Stimulated activated CD8-positive, alpha-beta memory T cell treated with anti-CD3 and anti-CD28 coated beads, Interleukin-7, amount 100 ng/mL, for 48 hours (primary cell): ENCODE results near the gene NBL1.
"Not testable (repeated sequence)": the region's sequence is repeated elsewhere in the genome, so short reads cannot be mapped to it uniquely, and the experiment has no call there.

ENCODE experiments used
- DNase-seq, 2 donors: peaks; one replicate each; pipeline ENCODE4 v3.0.0-alpha.2; 2020; ENCODE audit warnings: low read depth in 1 of 2; ENCODE audit errors: extremely low read depth in 1 of 2

NBL1 gene

DNA sequence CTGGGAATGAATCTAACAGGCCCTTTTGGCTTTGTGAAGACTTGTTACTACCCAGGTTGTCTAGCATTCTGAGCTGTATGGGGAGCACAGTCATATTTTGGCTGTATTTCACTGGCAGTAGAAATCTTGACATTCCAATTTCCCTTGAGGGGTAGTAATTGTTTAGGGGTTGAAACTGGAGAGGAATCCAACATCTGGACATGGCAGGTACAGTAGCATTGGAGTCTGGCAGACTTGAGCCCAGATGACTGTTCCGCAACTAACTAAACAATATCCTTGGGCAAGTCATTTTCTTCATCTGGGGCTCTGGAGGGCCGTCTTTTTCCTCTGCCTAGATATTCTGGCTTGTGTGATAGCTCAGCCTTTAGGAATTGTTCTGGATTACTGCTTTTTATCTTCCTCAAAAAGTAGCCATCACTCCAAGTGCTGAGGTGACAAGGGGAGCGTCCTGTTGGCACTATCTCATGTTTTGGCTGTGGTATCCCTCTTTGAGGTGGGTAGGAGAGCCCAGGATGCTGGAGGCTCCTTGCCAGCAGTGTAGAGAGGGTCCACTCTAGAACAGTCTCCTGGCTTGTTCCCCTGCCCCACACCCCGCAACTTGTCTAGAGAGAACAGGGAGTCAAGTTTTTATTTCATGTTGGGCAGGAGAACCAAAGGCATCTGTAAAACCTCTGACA, 22.7 kb upstream of the NBL1 start:
- no peak for DNase-seq

DNA sequence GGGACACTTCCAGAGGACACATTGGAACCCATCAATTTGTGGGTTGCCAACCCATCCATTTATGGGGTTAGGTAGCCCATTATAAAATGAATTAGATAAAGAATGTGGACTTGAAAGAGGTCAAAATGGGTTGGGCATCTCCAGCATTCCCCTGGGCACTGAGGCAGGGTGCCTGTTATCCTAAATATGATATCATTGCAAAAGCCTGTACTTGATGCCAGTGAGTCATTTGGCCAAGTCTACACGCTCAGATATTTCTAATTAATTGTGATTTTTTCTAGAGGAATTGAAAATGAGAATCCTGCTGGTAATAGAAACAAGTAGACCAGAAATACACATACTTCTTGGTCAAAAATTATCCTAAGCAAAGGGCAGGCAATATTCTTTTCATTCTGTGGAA, 21.9 kb upstream of the NBL1 start:
- DNase-seq = no peak

DNA sequence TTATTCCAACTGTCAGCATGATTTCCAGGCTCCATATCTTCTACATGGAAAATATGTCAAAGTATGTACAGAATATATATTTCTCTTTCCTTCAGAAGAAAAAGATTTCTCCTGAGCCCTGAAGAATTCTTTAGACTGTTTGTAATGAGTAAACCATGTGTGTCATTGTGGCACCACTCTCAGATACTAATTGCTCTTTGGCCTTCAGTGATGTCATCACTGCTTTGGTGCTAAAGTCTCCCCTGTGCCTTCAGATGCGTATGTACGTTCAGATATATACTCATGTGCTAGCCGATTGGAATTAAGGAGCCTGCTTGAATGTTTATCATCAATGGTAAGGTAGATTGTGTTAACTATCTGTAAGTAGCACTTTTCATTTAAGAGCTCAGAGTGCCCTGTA, 20.6 kb upstream of the NBL1 start:
- no peak for DNase-seq

DNA sequence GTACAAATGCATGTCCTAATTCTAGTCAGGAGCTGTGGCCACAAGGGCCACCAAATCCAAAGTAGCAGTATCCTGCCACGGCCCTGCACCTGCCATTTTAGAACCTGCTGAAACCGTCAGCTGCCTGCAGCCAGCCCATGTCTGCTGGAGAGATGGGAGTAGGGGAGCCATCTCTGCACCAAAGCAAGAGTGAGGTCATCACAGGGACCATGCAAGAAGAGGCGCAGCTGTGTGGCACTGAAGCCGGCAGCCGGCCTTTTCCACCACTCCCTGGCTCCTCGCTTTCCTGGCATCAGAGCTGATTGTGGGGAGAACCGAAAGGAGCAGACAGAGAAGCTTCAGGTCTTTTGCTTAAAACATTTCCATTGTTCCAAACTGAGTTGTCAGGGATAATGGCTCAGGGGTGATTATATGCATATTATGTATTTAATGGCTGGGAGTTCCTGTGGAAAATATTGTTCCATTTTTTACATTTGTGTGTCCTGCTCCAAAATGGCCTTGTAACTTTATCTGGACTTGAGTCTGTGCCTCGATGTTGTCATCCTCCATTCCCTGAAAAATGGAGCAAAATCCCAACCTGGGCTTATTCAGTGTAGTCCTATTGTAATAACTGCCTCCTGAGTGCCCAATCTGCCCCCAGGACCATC, 18.7 kb upstream of the NBL1 start:
- no peak for DNase-seq

- no peak for DNase-seq
Observed at GRCh38 chr1:19628879-19629278, 15.2 kb upstream of the NBL1 start.

- no peak for DNase-seq
Observed at GRCh38 chr1:19629357-19629756, 14.8 kb upstream of the NBL1 start.

GRCh38 chr1:19630192-19630591, 13.9 kb upstream of the NBL1 start:
- DNase-seq = not testable (repeated sequence)

DNA sequence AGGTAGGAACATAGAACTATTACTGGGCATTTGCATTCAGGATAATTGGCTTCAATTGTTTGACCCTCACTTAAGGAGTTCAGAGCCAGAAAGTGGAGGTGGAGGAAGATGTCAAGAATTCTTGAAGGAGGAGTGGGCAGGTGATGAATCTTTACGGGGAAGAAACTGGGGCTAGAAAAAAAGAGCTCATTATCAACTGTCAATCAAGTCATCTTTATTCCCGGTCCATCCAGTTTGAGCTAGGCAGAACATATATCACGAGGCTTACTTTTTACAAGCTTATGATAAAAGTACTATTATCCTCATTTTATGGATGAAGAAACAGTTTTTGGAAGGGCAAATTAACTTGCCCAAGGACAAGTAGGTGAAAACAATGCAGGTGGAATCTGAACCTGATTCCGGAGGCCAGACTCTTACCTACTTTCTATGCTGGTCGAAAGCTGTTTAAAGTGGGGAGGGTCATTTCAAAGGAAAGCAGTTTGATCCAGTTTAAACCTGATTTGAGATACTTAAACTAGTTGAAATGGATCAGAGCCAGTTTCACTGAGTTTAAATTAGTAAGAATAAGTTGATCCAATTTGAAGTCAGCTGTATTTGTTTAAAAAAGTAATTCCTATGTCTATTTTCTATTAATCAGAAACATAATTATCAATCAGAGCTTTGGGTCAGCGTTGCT, 13.3 kb upstream of the NBL1 start:
- DNase-seq = no peak

DNA sequence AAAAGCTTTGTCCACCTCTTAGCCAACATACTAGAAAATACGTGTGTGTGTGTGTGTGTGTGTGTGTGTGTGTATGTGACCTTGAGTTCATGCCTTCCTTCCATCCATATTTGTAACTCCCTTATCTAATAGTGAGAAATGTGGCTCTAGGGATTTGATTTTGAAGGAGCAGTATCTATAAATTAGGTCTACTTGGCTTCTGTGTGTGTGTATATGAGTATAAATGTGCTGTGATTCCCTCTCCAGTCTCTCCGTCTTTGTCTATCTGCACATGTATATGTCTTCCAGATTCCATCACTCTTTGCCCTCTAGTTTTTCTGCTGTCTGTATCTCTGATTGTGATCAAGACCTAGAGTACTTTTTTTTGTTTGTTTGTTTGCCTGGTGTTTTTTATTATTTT, 11.9 kb upstream of the NBL1 start:
- DNase-seq = no peak

DNA sequence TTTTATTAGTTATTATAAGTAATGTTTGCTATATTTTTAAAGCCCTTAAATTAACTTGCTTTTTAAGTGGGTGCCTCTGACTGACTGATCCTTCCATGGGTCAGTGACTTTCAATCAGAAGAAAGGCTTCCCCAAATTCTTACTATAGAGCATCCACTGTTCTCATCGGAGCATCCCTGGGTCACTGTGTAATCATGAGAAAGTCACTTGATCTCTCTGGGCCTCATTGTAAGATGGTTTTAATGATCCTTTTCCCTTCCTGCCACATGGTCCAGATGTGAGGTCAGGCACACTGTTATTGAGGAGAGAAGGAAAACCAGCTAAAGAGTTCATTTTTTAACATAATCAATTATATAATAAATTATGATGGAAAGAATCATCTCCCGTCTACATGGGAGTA, 11.0 kb upstream of the NBL1 start:
- DNase-seq = no peak

DNA sequence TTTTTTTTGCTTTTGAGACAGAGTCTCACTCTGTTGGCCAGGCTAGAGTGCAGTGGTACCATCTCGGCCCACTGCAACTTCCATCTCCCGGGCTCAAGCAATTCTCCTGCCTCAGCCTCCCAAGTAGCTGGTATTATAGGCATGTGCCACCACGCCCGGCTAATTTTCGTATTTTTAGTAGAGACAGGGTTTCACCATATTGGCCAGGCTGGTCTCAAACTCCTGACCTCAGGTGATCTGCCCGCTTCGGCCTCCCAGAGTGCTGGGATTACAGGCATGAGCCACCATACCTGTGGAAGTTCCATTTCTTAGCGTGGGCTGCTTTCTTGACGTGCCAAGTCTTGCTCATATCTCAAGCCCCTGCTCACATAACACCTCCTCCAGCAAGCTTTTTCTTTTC, 9.0 kb upstream of the NBL1 start:
- DNase-seq = not testable (repeated sequence)

DNA sequence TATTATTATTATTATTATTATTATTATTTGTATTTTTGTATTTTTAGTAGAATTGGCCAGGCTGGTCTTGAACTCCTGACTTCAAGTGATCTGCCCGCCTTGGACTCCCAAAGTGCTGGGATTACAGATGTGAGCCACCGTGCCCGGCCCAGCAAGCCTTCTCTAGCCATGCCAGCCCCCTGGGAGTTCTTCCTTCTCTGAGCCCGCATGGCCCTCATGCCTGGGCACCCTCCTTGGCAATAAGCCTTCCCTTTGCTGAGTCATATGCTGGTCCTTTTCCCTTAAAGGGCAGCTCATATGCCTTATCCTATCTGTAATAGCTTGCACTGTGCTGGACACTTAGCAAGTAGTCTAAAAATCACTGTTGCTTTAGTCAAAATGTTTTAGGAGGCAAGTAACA, 8.5 kb upstream of the NBL1 start:
- DNase-seq = no peak

DNA sequence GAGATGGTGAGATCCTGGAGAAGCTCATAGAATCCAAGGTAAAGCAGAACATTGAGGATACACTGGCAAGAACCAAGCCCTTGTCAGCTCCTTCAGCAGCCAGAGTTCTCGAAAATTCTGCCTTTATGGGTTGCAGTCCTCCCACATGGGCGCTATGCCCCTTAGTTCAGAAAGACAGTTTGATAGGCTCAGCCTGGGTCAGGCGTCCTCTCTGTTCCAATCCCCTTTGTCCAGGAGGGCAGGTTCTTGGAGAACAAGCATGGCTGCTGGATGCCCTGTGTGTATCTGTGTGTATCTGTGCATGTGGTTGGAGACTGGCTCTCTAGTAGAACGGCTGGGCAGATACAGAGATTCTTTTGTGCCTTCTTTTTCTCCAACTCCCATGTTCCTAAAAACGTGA, 8.0 kb upstream of the NBL1 start:
- DNase-seq = no peak

DNA sequence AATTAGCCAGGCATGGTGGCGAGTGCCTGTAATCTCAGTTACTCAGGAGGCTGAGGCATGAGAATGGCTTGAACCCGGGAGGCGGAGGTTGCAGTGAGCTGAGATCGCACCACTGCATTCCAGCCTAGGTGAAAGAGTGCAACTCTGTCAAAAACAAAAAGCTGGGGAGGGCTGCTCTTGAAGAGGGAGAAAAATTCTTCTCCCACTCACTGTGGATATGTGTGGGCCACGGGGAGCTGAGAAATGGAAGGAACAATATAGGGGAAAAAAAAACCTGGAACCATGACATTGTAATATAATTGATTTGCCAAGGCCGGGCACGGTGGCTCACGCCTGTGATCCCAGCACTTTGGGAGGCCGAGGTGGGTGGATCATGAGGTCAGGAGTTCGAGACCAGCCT, 7.4 kb upstream of the NBL1 start:
- not testable (repeated sequence) for DNase-seq

DNA sequence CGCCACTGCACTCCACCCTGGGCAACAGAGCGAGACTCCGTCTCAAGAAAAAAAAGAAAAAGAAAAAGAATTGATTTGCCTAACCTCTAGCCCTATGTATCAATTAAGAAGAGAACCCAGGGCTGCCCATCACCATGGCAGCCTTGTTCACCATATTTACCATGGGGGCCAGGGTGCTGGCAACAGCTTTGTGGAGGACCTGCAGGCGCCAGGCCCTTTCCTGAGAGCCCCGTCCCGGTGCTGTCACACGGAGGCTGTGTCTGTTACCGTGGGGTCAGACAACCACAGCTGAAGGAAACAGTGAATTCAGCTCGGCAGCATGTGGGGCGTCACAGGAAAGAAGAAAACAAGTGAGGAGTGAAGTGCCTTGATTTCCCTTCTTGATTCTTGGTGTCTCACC, 6.5 kb upstream of the NBL1 start:
- DNase-seq = no peak

DNA sequence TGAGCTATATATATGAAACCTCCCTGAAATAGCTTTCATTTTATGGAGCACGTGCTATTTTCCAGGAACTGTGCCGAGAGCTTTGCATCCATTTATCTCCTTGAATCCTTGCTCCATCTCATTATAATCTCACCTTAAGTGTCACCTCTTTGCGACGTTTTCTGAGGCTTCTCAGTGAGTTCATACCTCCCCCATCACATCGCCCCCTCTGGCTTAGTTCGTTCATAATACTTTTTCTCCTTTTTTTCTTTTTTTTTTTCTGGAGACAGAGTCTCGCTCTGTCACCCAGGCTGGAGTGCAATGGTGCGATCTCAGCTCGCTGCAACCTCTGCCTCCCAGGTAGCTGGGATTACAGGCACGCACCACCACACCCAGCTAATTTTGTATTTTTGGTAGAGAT, 4.9 kb upstream of the NBL1 start:
- DNase-seq = not testable (repeated sequence)

GRCh38 chr1:19639999-19640362, 4.1 kb upstream of the NBL1 start:
- no peak for DNase-seq

- no peak for DNase-seq
Observed at GRCh38 chr1:19640363-19641316, 3.5 kb upstream of the NBL1 start.

- DNase-seq = no peak
Observed at GRCh38 chr1:19643121-19643520, 990 bp upstream of the NBL1 start.

GRCh38 chr1:19644395-19644680, 227 bp downstream of the NBL1 start:
- no peak for DNase-seq

DNA sequence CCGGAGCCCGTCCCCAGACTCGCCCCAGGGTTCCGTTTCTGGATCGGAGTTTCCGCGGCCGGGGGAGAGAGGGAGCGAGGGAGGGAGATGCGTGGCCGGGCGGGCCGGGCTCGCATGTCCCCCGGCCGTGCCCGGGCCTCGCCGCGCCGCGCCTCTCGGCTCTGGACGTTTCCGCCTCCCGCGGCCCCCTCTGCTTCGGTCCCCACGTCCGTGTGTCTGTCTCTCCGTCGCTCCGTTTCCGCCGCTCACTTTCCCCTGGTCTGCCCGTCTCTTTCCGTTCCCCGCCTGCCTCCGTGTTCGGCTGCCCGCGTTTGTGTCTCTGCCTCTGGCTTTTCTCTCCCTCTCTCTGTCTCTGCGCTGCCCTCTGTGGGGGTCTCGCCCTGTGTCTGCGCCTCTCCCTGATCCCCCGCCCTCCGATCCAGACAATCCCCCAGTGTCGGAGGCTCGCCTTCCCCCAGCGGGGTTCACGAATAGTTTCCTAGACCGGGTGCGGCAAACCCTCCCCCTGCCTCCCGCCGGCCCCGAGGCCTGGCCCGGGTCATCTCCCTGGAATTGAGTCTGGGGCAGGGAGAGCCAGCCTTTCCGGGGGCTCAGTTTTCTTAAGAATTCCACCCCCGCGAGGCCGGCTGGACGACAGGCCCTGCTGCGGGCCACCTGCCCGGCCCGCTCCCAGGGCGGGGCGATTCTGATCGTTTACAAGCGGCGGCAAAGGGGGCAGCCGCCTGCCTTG, 735 bp downstream of the NBL1 start:
- peak in 1 of 2 donors; percentile 34 for DNase-seq
